Neural progenitor cell (in vitro differentiated cells): ENCODE results near the gene NUDT13. TPM values are rescaled to one million over a fixed set of nuclear protein-coding genes. Genes with fewer than 3 reads are reported as not detected.

Experiments used
- DNase-seq: peaks from one replicate; pipeline ENCODE4 v3.0.0-alpha.2; 2016; ENCODE audit warnings: low spot score
- H2AFZ ChIP-seq: fragments of 200-600 bp; sonication (generic); replicated peaks from 2 replicates; pipeline ENCODE4 v1.6.1; 2016; ENCODE audit warnings: antibody characterized with exemption
- H3F3A ChIP-seq: fragments of 200-600 bp; sonication (generic); 2 replicates; pipeline ENCODE4 v1.6.1; 2016; ENCODE audit warnings: antibody characterized with exemption, low read depth
- H3K27ac ChIP-seq: fragments of 200-600 bp; sonication (generic); 2 replicates; pipeline ENCODE4 v1.5.1; 2016; ENCODE audit warnings: mild to moderate bottlenecking
- H3K27me3 ChIP-seq: fragments of 200-600 bp; sonication (generic); 2 replicates; pipeline ENCODE4 v1.6.1; 2016; ENCODE audit warnings: mild to moderate bottlenecking, moderate library complexity
- H3K36me3 ChIP-seq: fragments of 200-600 bp; sonication (generic); 2 replicates; pipeline ENCODE4 v1.5.1; 2016
- H3K4me1 ChIP-seq: fragments of 200-600 bp; sonication (generic); 2 replicates; pipeline ENCODE4 v1.6.1; 2016; ENCODE audit warnings: mixed run types
- H3K4me2 ChIP-seq: fragments of 200-600 bp; sonication (generic); 2 replicates; pipeline ENCODE4 v1.6.1; 2016
- H3K4me3 ChIP-seq: fragments of 200-600 bp; sonication (generic); 2 replicates; pipeline ENCODE4 v1.5.1; 2016
- H3K79me2 ChIP-seq: fragments of 200-600 bp; sonication (generic); 2 replicates; pipeline ENCODE4 v1.6.1; 2016; ENCODE audit warnings: low read depth
- H3K9ac ChIP-seq: fragments of 200-600 bp; sonication (generic); 2 replicates; pipeline ENCODE4 v1.6.1; 2016
- H3K9me3 ChIP-seq: fragments of 200-600 bp; sonication (generic); 2 replicates; pipeline ENCODE4 v1.5.1; 2016; ENCODE audit warnings: low read depth
- H4K20me1 ChIP-seq: fragments of 200-600 bp; sonication (generic); 2 replicates; pipeline ENCODE4 v1.6.1; 2016; ENCODE audit warnings: low read depth
- H3K27ac Mint-ChIP-seq: 3 replicates; pipeline ENCODE4 v1.8.0; 2021; ENCODE audit warnings: mixed read lengths
- H3K27me3 Mint-ChIP-seq: 2 replicates; pipeline ENCODE4 v1.8.0; 2022; ENCODE audit warnings: low read depth, mild to moderate bottlenecking, inconsistent platforms, moderate library complexity, mixed read lengths; ENCODE audit not compliant: insufficient read depth
- H3K36me3 Mint-ChIP-seq: 3 replicates; pipeline ENCODE4 v1.8.0; 2021; ENCODE audit warnings: mixed read lengths
- H3K4me1 Mint-ChIP-seq: 3 replicates; pipeline ENCODE4 v1.8.0; 2021; ENCODE audit warnings: mixed read lengths
- H3K4me3 Mint-ChIP-seq: 3 replicates; pipeline ENCODE4 v1.8.0; 2021; ENCODE audit warnings: mild to moderate bottlenecking, moderate library complexity, mixed read lengths
- H3K9me3 Mint-ChIP-seq: 3 replicates; pipeline ENCODE4 v1.8.0; 2020; ENCODE audit warnings: mixed read lengths
- EZH2 ChIP-seq: fragments of 200-600 bp; sonication (generic); IDR thresholded peaks from 2 replicates; pipeline ENCODE4 v1.6.1; 2017; ENCODE audit warnings: antibody characterized with exemption, mild to moderate bottlenecking, moderate library complexity
- EZH2phosphoT487 ChIP-seq: fragments of 200-600 bp; sonication (generic); IDR thresholded peaks from 2 replicates; pipeline ENCODE4 v1.6.1; 2017; ENCODE audit warnings: antibody characterized with exemption
- total RNA-seq: library from RNA; depleted of rRNA; stranded (reverse); fragments of >200 nt; gene quantifications from 2 replicates; pipeline ENCODE4 v1.2.3, GENCODE V29; 2015; ENCODE audit warnings: low replicate concordance
- TF ChIP-seq, protein P1 (sequence below): fragments of 200-600 bp; sonication (generic); IDR thresholded peaks from 2 replicates; pipeline ENCODE4 v1.5.1; 2017; ENCODE audit warnings: antibody characterized with exemption, mild to moderate bottlenecking

Gene NUDT13
- total RNA-seq, 1 donor from 2014 or later, result 3.0 TPM

DNA sequence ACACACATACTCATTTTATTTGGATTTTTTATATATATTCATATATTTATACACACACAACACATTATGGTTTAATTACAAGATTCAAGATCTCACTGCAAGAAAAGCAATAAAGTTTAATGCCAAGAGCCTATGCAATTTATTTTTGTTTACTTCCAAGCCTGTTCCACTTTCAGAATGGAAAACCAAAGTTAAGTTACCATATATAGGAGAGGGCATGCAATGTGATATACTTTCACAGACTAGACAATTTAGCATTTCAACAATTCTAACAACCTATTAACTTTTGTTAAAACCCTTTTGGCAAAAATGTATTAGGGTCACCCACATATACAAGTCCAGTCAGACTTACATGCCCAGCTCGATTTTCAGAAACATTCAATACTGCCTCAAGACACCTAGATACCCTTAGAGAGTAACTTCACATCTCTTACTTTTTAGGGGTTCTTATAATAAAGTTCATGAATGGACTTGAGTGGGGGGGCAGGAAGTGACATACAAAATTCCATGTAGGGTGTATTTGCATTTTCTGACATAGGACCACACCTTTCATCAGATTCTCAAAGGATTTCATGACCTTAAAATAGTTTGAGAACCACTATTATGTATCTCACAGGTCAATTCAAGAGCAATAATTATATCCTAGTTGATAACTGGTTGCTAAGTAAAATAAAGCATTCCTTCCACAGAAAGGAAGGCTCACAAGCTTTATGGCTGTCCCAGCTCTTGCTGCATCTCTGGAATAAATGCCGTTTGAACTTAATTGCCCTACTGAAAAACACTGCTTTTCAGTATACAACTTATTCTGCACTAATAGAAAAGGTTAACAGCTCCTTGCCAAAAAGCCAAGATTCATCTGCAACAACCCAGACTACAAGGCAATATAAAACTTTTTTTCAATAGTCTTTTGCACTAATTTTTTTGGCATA lies 16.1 kb upstream of the NUDT13 start:
- peaks cover 16% of the 10 kb centered on the region for H3K4me1 ChIP-seq
- H3K79me2 ChIP-seq, result peaks cover 72% of the 10 kb centered on the region
- H2AFZ ChIP-seq, result no peak overlapping the region
- DNase-seq, result no peak
- peak overlapping the region; percentile 98 for H3K4me2 ChIP-seq
- no peaks in the 10 kb centered on the region for H3K27me3 ChIP-seq
- no peak overlapping the region for H3K27ac Mint-ChIP-seq
- H3K9me3 Mint-ChIP-seq, result no peaks in the 10 kb centered on the region
- H3K27me3 Mint-ChIP-seq, result peaks cover 4% of the 10 kb centered on the region
- peaks cover 27% of the 10 kb centered on the region for H3F3A ChIP-seq
- H3K36me3 Mint-ChIP-seq, result peaks cover 6% of the 10 kb centered on the region
- peak overlapping the region; percentile 97 for H3K4me3 Mint-ChIP-seq
- no peaks in the 10 kb centered on the region for H3K9me3 ChIP-seq
- peaks cover 58% of the 10 kb centered on the region for H4K20me1 ChIP-seq
- peak overlapping the region; percentile 75 for H3K4me3 ChIP-seq
- peaks cover 21% of the 10 kb centered on the region for H3K4me1 Mint-ChIP-seq
- no peaks in the 10 kb centered on the region for H3K36me3 ChIP-seq
- TF ChIP-seq EZH2 (no peak), EZH2phosphoT487 (no peak)
- TF ChIP-seq, protein P1, sequence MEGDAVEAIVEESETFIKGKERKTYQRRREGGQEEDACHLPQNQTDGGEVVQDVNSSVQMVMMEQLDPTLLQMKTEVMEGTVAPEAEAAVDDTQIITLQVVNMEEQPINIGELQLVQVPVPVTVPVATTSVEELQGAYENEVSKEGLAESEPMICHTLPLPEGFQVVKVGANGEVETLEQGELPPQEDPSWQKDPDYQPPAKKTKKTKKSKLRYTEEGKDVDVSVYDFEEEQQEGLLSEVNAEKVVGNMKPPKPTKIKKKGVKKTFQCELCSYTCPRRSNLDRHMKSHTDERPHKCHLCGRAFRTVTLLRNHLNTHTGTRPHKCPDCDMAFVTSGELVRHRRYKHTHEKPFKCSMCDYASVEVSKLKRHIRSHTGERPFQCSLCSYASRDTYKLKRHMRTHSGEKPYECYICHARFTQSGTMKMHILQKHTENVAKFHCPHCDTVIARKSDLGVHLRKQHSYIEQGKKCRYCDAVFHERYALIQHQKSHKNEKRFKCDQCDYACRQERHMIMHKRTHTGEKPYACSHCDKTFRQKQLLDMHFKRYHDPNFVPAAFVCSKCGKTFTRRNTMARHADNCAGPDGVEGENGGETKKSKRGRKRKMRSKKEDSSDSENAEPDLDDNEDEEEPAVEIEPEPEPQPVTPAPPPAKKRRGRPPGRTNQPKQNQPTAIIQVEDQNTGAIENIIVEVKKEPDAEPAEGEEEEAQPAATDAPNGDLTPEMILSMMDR, result no peak
- H3K9ac ChIP-seq, result peak overlapping the region; percentile 69
- H3K27ac ChIP-seq, result no peak overlapping the region

DNA sequence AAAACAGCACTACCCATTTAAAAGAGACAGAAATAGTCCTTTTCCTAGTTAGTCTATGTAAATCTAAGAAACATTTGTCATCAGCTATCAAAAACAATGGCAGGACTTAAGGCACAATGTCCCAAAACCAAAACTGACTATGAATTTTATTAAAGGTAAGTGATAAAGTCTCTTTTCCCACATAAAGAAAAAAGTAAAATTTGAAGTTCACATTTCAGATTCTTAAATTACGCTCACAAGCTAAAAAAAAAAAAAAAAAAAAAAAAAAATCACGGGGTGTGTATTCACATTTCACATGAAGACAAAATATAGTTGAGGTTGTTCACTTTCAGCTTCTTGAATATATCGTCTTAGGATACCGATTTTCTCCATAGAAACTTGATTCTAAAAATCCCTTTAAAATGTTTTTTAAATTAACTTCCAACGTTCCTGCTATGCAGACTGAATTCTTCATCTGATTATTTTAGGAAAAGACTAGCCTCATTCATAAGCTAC lies 15.2 kb upstream of the NUDT13 start:
- Mint-ChIP-seq H3K4me3 (peak overlapping the region; percentile 97), H3K36me3 (peaks cover 6% of the 10 kb centered on the region), H3K27me3 (peaks cover 4% of the 10 kb centered on the region), H3K27ac (peak overlapping the region; percentile 93), H3K9me3 (no peaks in the 10 kb centered on the region), H3K4me1 (peaks cover 21% of the 10 kb centered on the region)
- H3K9me3 ChIP-seq, result no peaks in the 10 kb centered on the region
- peak overlapping the region; percentile 69 for H3K9ac ChIP-seq
- H3K4me2 ChIP-seq, result peak overlapping the region; percentile 98
- peak overlapping the region; percentile 75 for H3K4me3 ChIP-seq
- H3K27ac ChIP-seq, result peak overlapping the region; percentile 52
- H3K4me1 ChIP-seq, result peaks cover 16% of the 10 kb centered on the region
- peaks cover 50% of the 10 kb centered on the region for H4K20me1 ChIP-seq
- no peaks in the 10 kb centered on the region for H3K36me3 ChIP-seq
- peaks cover 64% of the 10 kb centered on the region for H3K79me2 ChIP-seq
- peak overlapping the region; percentile 35 for H2AFZ ChIP-seq
- no peak for DNase-seq
- no peaks in the 10 kb centered on the region for H3K27me3 ChIP-seq
- TF ChIP-seq, protein P1, result no peak
- TF ChIP-seq EZH2, result no peak
- no peak for TF ChIP-seq EZH2phosphoT487
- peaks cover 27% of the 10 kb centered on the region for H3F3A ChIP-seq

DNA sequence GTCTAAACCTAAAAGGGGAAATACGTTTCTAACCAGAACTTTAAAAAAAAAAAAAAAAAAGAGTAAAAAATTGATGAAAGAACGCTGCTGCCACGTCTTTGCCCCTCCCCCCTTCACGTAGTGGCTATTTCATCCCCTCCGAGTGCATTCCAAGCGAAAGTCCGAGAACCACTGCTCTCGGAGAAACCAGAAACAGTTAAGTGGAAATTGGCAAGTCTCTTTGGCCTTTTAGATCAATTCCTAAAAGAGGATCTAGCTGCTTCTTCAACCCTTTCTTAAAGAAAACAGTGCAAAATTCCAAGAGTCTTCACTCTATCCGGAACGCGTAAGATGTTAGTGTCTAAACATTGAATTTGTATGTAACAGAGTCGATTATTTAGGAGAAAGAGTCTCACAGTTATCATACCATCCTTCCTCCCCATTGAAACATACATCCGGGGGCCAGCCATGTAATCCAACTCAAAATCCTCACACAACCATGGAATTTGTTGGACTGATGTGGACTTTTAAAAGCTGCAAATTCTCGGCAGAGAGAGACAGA lies 14.7 kb upstream of the NUDT13 start:
- Mint-ChIP-seq H3K27ac (peak overlapping the region; percentile 93), H3K36me3 (peaks cover 6% of the 10 kb centered on the region), H3K9me3 (no peaks in the 10 kb centered on the region), H3K4me3 (peak overlapping the region; percentile 97), H3K4me1 (peaks cover 21% of the 10 kb centered on the region), H3K27me3 (peaks cover 4% of the 10 kb centered on the region)
- H3K27ac ChIP-seq, result peak overlapping the region; percentile 52
- H3K4me2 ChIP-seq, result peak overlapping the region; percentile 98
- peaks cover 45% of the 10 kb centered on the region for H4K20me1 ChIP-seq
- H3F3A ChIP-seq, result peaks cover 27% of the 10 kb centered on the region
- peak overlapping the region; percentile 69 for H3K9ac ChIP-seq
- H3K4me3 ChIP-seq, result peak overlapping the region; percentile 75
- peaks cover 59% of the 10 kb centered on the region for H3K79me2 ChIP-seq
- H3K27me3 ChIP-seq, result no peaks in the 10 kb centered on the region
- peaks cover 16% of the 10 kb centered on the region for H3K4me1 ChIP-seq
- H3K36me3 ChIP-seq, result no peaks in the 10 kb centered on the region
- H3K9me3 ChIP-seq, result no peaks in the 10 kb centered on the region
- TF ChIP-seq, protein P1, result peak; percentile 4
- no peak for TF ChIP-seq EZH2phosphoT487
- H2AFZ ChIP-seq, result peak overlapping the region; percentile 35
- DNase-seq, result peak; percentile 77
